B cell (primary cell): ENCODE results near the gene TUBA3D. TPM values are rescaled to one million over a fixed set of nuclear protein-coding genes. Genes with fewer than 3 reads are reported as not detected.
"Not testable (repeated sequence)": the region's sequence is repeated elsewhere in the genome, so short reads cannot be mapped to it uniquely, and the experiment has no call there.

Source experiments
- ATAC-seq: fragments of 200-7000 bp; cut with Tn5 transposase; one replicate; pipeline ENCODE4 v1.10.0; 2021; ENCODE audit warnings: low read depth, mild to moderate bottlenecking, moderate number of reproducible peaks, moderate library complexity
- CTCF ChIA-PET: fragments of 350-600 bp; sonication (Branson Sonifier 250); formaldehyde crosslinking; loops from one replicate; lab custom pipeline; 2021; ENCODE audit warnings: antibody characterized with exemption, inconsistent platforms; lab: Charles Lee
- POLR2A ChIA-PET: fragments of 350-600 bp; sonication (Branson Sonifier 250); formaldehyde crosslinking; loops from one replicate; lab custom pipeline; 2021; ENCODE audit warnings: antibody characterized with exemption; lab: Charles Lee
- DNase-seq: peaks from one replicate; pipeline ENCODE4 v3.0.0; 2013
- H2AFZ ChIP-seq: 2 replicates; pipeline ENCODE4 v1.6.1; 2012; ENCODE audit warnings: mild to moderate bottlenecking, low read depth, low read length; ENCODE audit not compliant: insufficient read depth, poor library complexity, severe bottlenecking
- H3K27ac ChIP-seq, 2 donors: 1 replicate in 1 of 2; 2 replicates in 1 of 2; pipeline ENCODE4 v1.5.1; 2012 to 2013; ENCODE audit warnings: low read length in 2 of 2, mild to moderate bottlenecking in 2 of 2, moderate library complexity in 1 of 2
- H3K27me3 ChIP-seq, 4 experiments: fragments of 200-600 bp in 1 of 4; sonication (generic) in 1 of 4; replicated peaks in 1 of 4; 1 replicate in 2 of 4; 2 replicates in 2 of 4; pipeline versions ENCODE4 v1.6.1 to v1.7.0; 2013 to 2016; ENCODE audit warnings: low read length in 3 of 4, mild to moderate bottlenecking in 2 of 4, mixed read lengths in 1 of 4, moderate library complexity in 1 of 4; ENCODE audit not compliant: insufficient read depth in 4 of 4, control insufficient read depth in 3 of 4; ENCODE audit errors: control extremely low read depth in 1 of 4
- H3K36me3 ChIP-seq, 2 experiments: replicated peaks in 1 of 2; 1 replicate in 1 of 2; 2 replicates in 1 of 2; pipeline versions ENCODE4 v1.6.1 to v1.7.1; 2013; ENCODE audit warnings: low read length in 1 of 2; ENCODE audit not compliant: insufficient read depth in 2 of 2, control insufficient read depth in 1 of 2; ENCODE audit errors: control extremely low read depth in 1 of 2, extremely low read depth in 1 of 2
- H3K4me1 ChIP-seq, 2 donors: fragments of 200-600 bp in 1 of 2; sonication (generic) in 1 of 2; 1 replicate in 1 of 2; 2 replicates in 1 of 2; pipeline versions ENCODE4 v1.5.1 to v1.6.1; 2013 to 2017; ENCODE audit warnings: low read length in 2 of 2; ENCODE audit not compliant: control insufficient read depth in 2 of 2, insufficient read depth in 2 of 2
- H3K4me2 ChIP-seq: replicated peaks from 2 replicates; pipeline ENCODE3; 2012; ENCODE audit warnings: mild to moderate bottlenecking, low read depth, low read length; ENCODE audit not compliant: poor library complexity, severe bottlenecking
- H3K4me3 ChIP-seq, 5 experiments: fragments of 200-600 bp in 1 of 5; sonication (generic) in 1 of 5; 1 replicate in 3 of 5; 2 replicates in 2 of 5; pipeline versions ENCODE4 v1.5.1 to v1.7.0; 2011 to 2016; ENCODE audit warnings: low read length in 4 of 5, mild to moderate bottlenecking in 4 of 5, low read depth in 2 of 5, control low read depth in 1 of 5, moderate library complexity in 1 of 5; ENCODE audit not compliant: insufficient read depth in 1 of 5; ENCODE audit errors: control extremely low read depth in 1 of 5, extremely low read depth in 1 of 5
- H3K79me2 ChIP-seq: fragments of 200-600 bp; sonication (generic); one replicate; pipeline ENCODE4 v1.6.0; 2016; ENCODE audit warnings: low read length; ENCODE audit not compliant: control insufficient read depth, insufficient read depth
- H3K9ac ChIP-seq: fragments of 200-600 bp; sonication (generic); 2 replicates; pipeline ENCODE4 v1.6.1; 2017; ENCODE audit warnings: mild to moderate bottlenecking, low read length, moderate library complexity
- H3K9me3 ChIP-seq, 3 donors: one replicate each; pipeline versions ENCODE4 v1.6.1 to v1.7.1; 2013; ENCODE audit warnings: low read length in 2 of 3; ENCODE audit not compliant: control insufficient read depth in 2 of 3, insufficient read depth in 1 of 3; ENCODE audit errors: control extremely low read depth in 1 of 3
- H4K20me1 ChIP-seq: 2 replicates; pipeline ENCODE4 v1.6.0; 2012; ENCODE audit warnings: mild to moderate bottlenecking, low read length; ENCODE audit not compliant: insufficient read depth, control insufficient read depth, poor library complexity, severe bottlenecking
- H3K27ac Mint-ChIP-seq: one replicate; pipeline ENCODE4 v1.8.0; 2021; ENCODE audit warnings: mixed read lengths
- H3K27me3 Mint-ChIP-seq: one replicate; pipeline ENCODE4 v1.8.0; 2021; ENCODE audit warnings: mixed read lengths
- H3K4me1 Mint-ChIP-seq: one replicate; pipeline ENCODE4 v1.8.0; 2021; ENCODE audit warnings: mixed read lengths
- H3K4me3 Mint-ChIP-seq: one replicate; pipeline ENCODE4 v1.8.0; 2021; ENCODE audit warnings: mixed read lengths
- H3K9me3 Mint-ChIP-seq: one replicate; pipeline ENCODE4 v1.8.0; 2022; ENCODE audit warnings: mixed read lengths; ENCODE audit not compliant: insufficient read depth
- EZH2 ChIP-seq: IDR thresholded peaks from 2 replicates; pipeline ENCODE4 v1.6.1; 2012; ENCODE audit warnings: borderline replicate concordance, low read depth, mild to moderate bottlenecking, moderate library complexity, low read length; ENCODE audit not compliant: insufficient read depth, poor library complexity, severe bottlenecking
- WGBS: methylation state at CpG from one replicate; pipeline ENCODE4 v1.1.5; 2013; ENCODE audit warnings: missing lambda C conversion rate; ENCODE audit not compliant: insufficient coverage; 5-methylcytosine and 5-hydroxymethylcytosine counted together
- intact Hi-C: fragments of 100-400 bp; cut with micrococcal nuclease; formaldehyde crosslinking; loops from one replicate; pipeline ENCODE4 v1.10.0; 2022
- polyA plus RNA-seq: library from polyadenylated mRNA; depleted of rRNA; stranded (reverse); fragments of >200 nt; gene quantifications from 2 replicates; pipeline ENCODE4 v1.2.3, GENCODE V29; 2012
- total RNA-seq, 2 donors: library from RNA; stranded (reverse); fragments of 120-200 nt in 1 of 2; gene quantifications; 1 replicate in 1 of 2; 2 replicates in 1 of 2; pipeline versions ENCODE4 v1.2.3 to v1.2.4, GENCODE V29; 2013 to 2022
- TF ChIP-seq, protein P1 (sequence below): fragments of 200-600 bp; IDR thresholded peaks from one replicate; pipeline ENCODE4 v1.8.0; 2022; ENCODE audit warnings: antibody characterized with exemption, mild to moderate bottlenecking

TUBA3D gene
- total and polyA plus RNA-seq, 2 donors (not counting 1 experiment from before 2014, with no cell fraction given): not detected

DNA sequence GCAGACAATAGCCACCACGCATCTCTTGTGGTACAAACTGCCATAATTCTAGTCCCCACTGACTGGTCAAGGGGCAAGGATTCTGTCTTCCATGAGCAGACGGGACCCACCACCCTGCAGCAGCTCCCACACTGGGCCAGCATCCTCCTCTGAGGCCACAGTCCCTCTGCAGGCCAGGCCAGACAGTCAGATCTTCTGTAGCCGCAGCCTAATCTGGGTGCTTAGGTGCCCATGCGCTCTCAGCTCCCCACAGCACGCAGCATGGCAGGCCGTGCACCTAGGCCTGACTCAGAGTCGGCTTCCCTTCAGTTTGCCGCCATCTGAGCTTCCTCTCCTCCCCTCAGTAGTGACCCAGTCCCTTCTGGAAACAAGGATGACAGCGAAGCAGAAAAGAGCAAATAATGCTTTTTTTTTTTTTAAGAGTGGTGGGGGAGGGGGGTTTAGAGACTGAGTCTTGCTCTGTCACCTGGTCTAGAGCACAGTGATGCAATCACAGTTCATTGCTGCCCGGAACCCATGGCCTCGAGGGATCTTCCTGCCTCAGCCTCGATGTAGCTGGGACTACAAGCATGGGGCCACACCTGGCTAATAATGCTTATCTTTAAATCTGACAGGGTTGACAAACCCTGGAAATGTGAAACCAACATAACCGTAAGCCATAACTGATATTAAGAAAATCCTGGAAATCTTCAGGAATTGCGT lies 10.4 kb downstream of the TUBA3D start:
- H3K4me3 Mint-ChIP-seq, H3K9ac ChIP-seq, H3K36me3 ChIP-seq, H3K27me3 Mint-ChIP-seq, DNase-seq, H3K27me3 ChIP-seq, ATAC-seq, H3K9me3 Mint-ChIP-seq, POLR2A ChIA-PET, H3K9me3 ChIP-seq, H3K27ac ChIP-seq, H2AFZ ChIP-seq, H3K4me3 ChIP-seq, H3K27ac Mint-ChIP-seq, intact Hi-C loops, CTCF ChIA-PET, H3K4me2 ChIP-seq: not testable (repeated sequence)
- 91% methylated on average over 11 of the region's 14 CpGs for WGBS
- peaks cover 16% of the 10 kb centered on the region for H4K20me1 ChIP-seq
- peaks cover 14 to 16% of the 10 kb centered on the region in 2 donors for H3K4me1 ChIP-seq
- H3K79me2 ChIP-seq: peaks cover 28% of the 10 kb centered on the region
- H3K4me1 Mint-ChIP-seq: peaks cover 13% of the 10 kb centered on the region

DNA sequence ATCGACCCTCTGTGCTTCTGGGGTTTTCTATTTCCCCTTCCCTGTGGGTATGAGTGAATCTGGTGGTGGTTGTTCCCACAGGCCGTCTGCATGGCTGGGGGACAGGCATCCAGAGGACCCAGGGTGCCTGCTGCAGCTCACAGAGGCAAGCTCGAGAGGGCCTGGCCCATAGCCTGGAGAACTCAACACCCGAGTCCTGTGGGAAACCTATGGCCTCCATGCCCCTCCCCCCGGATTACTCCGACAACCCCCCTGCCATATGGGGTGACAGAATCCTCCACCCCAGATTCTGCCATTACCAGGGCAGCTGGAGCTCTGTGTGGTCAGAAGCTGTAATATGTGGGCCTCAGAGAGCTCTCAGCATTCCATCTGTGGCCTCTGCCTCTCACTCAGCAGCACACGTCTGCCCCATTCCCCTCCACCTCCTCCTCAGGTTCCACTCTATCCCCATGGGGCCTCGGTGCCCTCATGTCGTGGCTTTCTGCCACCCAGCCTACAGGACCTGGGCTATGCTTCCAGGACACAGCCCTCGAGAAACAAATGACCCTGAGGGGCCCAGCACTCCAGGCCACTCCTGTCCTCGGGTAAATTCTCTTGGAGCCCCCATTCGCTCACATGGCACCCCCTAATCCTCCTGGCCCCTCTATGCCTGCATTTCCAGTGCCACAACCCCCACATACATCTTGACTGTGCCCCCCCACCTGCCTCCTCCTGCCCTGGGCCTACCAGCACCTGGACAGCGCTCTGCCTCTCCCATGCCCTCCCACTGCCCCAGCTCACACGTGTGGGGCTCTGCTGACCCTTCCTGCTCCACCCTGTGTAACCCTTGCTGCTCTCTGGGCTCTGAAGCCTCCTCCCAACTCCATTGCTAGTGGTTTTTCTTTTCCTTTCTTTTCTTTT lies 12.6 kb downstream of the TUBA3D start:
- Histone ChIP-seq H3K4me3 (no peak overlapping the region), H3K4me1 (peaks cover 18 to 22% of the 10 kb centered on the region in 2 donors), H4K20me1 (peaks cover 16% of the 10 kb centered on the region), H3K9me3 (no peaks in the 10 kb centered on the region), H3K27ac (no peak overlapping the region), H3K4me2 (no peak overlapping the region), H2AFZ (no peak overlapping the region), H3K79me2 (peaks cover 42% of the 10 kb centered on the region), H3K36me3 (peaks cover 0 to 2% of the 10 kb centered on the region in 2 experiments), H3K27me3 (no peaks in the 10 kb centered on the region), H3K9ac (no peak overlapping the region)
- Mint-ChIP-seq H3K4me1 (peaks cover 20% of the 10 kb centered on the region), H3K27ac (no peak overlapping the region), H3K27me3 (no peaks in the 10 kb centered on the region), H3K9me3 (no peaks in the 10 kb centered on the region), H3K4me3 (no peak overlapping the region)
- 73% methylated on average over 10 of the region's 14 CpGs for WGBS
- POLR2A ChIA-PET: no interaction called here
- intact Hi-C loops: no loop called here
- CTCF ChIA-PET: no interaction called here
- ATAC-seq: no peak
- no peak for DNase-seq
- TF ChIP-seq EZH2: no peak
- TF ChIP-seq, protein P1, sequence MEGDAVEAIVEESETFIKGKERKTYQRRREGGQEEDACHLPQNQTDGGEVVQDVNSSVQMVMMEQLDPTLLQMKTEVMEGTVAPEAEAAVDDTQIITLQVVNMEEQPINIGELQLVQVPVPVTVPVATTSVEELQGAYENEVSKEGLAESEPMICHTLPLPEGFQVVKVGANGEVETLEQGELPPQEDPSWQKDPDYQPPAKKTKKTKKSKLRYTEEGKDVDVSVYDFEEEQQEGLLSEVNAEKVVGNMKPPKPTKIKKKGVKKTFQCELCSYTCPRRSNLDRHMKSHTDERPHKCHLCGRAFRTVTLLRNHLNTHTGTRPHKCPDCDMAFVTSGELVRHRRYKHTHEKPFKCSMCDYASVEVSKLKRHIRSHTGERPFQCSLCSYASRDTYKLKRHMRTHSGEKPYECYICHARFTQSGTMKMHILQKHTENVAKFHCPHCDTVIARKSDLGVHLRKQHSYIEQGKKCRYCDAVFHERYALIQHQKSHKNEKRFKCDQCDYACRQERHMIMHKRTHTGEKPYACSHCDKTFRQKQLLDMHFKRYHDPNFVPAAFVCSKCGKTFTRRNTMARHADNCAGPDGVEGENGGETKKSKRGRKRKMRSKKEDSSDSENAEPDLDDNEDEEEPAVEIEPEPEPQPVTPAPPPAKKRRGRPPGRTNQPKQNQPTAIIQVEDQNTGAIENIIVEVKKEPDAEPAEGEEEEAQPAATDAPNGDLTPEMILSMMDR: no peak

DNA sequence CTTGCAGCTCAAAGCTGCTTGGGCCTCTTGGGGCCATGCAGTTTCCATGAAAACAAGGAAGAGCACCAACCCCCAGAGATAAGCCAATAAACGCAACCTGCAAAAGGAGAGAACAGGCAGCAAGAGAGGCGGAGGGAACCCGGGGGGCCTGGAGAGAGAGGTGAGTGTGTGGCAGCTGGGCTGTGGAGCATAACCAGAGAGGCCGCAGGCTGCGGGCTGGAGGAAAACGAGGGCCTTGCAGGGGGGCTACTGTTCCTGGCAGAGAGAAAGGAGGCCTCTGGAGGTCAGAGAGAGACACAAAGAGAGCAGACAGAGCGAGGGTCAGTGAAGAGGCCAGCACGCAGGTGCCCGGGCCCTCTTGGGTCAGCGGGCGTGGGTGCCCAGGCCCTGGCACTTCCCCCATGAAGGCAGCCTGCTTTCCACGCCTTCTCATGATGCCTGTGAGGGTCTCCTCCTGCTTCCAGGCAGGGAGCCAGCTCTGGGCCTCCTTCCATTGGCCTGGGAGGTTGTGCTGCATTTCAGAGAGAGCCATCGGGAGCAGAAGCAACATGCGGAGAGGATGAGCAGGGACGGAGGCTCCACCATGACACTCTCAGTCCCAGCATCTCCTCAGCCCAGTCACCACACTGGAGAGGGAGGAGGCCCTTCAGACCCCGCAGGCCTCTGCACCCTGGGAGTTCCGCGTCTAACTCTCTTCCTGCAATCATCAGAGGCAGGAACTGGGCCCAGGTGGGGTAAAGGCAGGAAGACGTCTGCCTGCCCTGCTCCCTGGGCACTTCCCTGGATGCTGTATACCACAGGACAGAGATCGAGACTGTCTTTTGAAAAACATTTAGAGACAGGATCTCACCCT lies 14.9 kb downstream of the TUBA3D start:
- H3K36me3 ChIP-seq, H3K9me3 ChIP-seq, H3K27me3 ChIP-seq, ATAC-seq, H3K9me3 Mint-ChIP-seq, POLR2A ChIA-PET, H3K27me3 Mint-ChIP-seq: not testable (repeated sequence)
- Mint-ChIP-seq H3K4me1 (peaks cover 30% of the 10 kb centered on the region), H3K4me3 (peak overlapping the region; percentile 86), H3K27ac (peak overlapping the region; percentile 78)
- H4K20me1 ChIP-seq: peaks cover 16% of the 10 kb centered on the region
- H2AFZ ChIP-seq: peak overlapping the region; percentile 75
- intact Hi-C loops: loop anchor here (5.0 to 10.0 kb wide), 3 partner anchors 399 to 1146 kb away; partner anchors contain the start of genes FAM168B and IMP4
- peaks cover 24 to 29% of the 10 kb centered on the region in 2 donors for H3K4me1 ChIP-seq
- H3K9ac ChIP-seq: peak overlapping the region; percentile 98
- H3K79me2 ChIP-seq: peaks cover 64% of the 10 kb centered on the region
- H3K4me2 ChIP-seq: peak overlapping the region; percentile 68
- 61% methylated on average over 13 of the region's 20 CpGs for WGBS
- peak; percentile 35 for DNase-seq
- H3K27ac ChIP-seq: peak overlapping the region in 1 of 2 donors; percentile 52
- peak overlapping the region in 4 of 5 experiments; percentile 39 to 88 (median 67) for H3K4me3 ChIP-seq
- CTCF ChIA-PET: interaction anchor here (1.7 to 4.5 kb wide), 2 partner anchors 79 to 182 kb away, joined by 4 to 28 read pairs; no protein-coding TSS in a partner anchor
